ENCODE results near the gene HS3ST1.

Gene HS3ST1

GRCh38 chr4:11428231-11428898 lies at the start of gene HS3ST1:
HS3ST1 (minus strand) TSS chr4:11428894; CDS start chr4:11400005, 28,889 bp downstream.
- TF ChIP-seq CTCF (IDR thresholded peaks at IDR 0.05; ENCODE audit: extremely low read depth, missing control alignments): no peak
- no peak for DNase-seq (ENCODE audit: low spot score)

DNA sequence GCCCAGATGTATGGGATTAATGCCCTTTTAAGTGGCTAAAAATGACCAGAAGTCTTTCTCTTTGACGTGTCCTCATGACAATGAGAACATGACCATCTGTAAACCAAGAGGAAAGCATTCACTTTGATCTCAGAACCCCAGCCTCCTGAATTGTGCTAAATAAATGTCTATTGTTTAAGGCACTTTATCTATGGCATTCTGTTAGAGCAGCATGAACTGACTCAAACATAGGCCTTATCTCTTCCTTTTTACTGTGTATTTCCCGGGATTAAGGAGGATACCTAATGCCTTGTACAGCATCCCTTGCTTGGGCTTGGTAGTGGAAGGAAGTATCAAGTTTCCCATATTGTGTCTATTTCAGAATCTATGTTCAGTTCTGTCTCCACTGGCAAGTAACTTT lies 47.2 kb upstream of the HS3ST1 start:
- no peak for DNase-seq (ENCODE audit: low spot score)
- TF ChIP-seq CTCF (IDR thresholded peaks at IDR 0.05; ENCODE audit: extremely low read depth, missing control alignments): no peak

- no peak for DNase-seq (ENCODE audit: low spot score)
- no peak for TF ChIP-seq CTCF (IDR thresholded peaks at IDR 0.05; ENCODE audit: extremely low read depth, missing control alignments)
These were observed 45.5 kb upstream of the HS3ST1 start for GRCh38 chr4:11474146-11474545.

- TF ChIP-seq CTCF (IDR thresholded peaks at IDR 0.05; ENCODE audit: extremely low read depth, missing control alignments): no peak
These were observed 43.8 kb upstream of the HS3ST1 start for GRCh38 chr4:11472535-11472934.

DNA sequence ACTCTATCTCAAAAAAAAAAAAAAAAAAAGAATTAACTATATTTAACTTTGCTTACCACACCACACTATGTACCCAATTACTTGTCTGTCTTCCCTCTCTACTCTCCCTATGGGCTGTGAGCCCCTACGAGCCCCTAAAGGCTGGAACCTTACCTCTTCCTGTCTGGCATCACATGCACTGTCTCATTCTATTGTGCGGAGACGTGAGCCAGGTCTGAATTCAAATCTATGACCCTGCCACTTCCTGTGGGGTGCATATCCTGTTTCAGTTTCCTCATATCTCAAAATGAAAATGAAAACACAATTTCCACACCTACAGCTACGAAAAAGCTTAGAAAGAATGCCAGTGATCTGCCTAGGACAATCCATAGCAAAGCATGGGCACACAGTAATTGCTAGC lies 42.9 kb upstream of the HS3ST1 start:
- no peak for TF ChIP-seq CTCF (IDR thresholded peaks at IDR 0.05; ENCODE audit: extremely low read depth, missing control alignments)
- peak; percentile 16 for DNase-seq (ENCODE audit: low spot score)

More at GRCh38 chr4:11472535-11472934, 43.8 kb upstream of the HS3ST1 start:
- no peak for DNase-seq (ENCODE audit: low spot score)

GRCh38 chr4:11471046-11471441 lies 42.4 kb upstream of the HS3ST1 start:
- no peak for TF ChIP-seq CTCF (IDR thresholded peaks at IDR 0.05; ENCODE audit: extremely low read depth, missing control alignments)
- DNase-seq (ENCODE audit: low spot score): no peak

DNA sequence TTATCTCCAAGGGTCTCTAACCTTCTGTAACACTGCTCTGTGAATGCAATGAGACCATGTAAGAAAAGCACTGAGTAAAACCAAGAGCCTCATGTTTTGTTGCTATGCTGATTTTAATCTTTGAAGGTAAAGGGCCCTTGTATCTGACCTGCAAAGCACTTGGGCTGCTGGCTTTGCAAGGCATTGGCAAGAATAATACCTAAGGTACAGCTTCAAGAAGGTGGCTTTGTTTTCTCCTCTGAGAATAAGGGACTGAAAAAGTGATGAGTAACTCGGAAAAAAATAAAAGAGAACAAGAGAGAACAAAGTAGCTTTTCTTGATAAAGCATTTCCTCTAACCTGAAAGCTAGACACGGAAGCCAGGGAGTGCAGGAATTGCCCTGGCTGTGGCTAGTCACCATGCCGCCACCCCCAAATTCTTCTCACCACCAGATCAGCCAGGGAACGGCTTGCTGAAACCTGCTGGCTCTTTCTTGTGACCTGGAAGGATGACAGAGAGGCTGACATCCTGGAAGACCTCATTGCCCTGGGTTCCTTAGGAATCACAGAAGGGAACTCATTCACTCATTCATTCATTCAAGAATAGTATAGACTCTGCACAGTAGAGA lies 41.8 kb upstream of the HS3ST1 start:
- no peak for TF ChIP-seq CTCF (IDR thresholded peaks at IDR 0.05; ENCODE audit: extremely low read depth, missing control alignments)
- peak; percentile 13 for DNase-seq (ENCODE audit: low spot score)

Data from GM20000 (cell line).